PC-9 (cell line): ENCODE measurements around the gene NPC2. TPM values are rescaled to one million over a fixed set of nuclear protein-coding genes. Genes with fewer than 3 reads are reported as not detected.
A peak's percentile ranks its signal among the peaks of the same experiment; 100 is the strongest.

Source experiments
- BruUV-seq: library from RNA; stranded (reverse); fragments of 400-500 nt; replicated peaks from 2 replicates; lab custom pipeline; 2021; lab: Mats Ljungman, UMichigan
- CTCF ChIA-PET: fragments of 300-600 bp; sonication (Branson Sonifier 250); formaldehyde crosslinking; loops from one replicate; lab custom pipeline; 2022; ENCODE audit warnings: antibody characterized with exemption; lab: Charles Lee
- POLR2A ChIA-PET: fragments of 300-600 bp; sonication (Branson Sonifier 250); formaldehyde crosslinking; loops from one replicate; lab custom pipeline; 2022; ENCODE audit warnings: antibody characterized with exemption; ENCODE audit not compliant: unreplicated experiment; lab: Charles Lee
- DNase-seq, 2 experiments: peaks; one replicate each; pipeline versions ENCODE4 v3.0.0 to v3.0.0-alpha.2; 2015 to 2022; ENCODE audit warnings: mixed read lengths in 1 of 2
- H2AFZ ChIP-seq: fragments of 200-600 bp; sonication (generic); 2 replicates; pipeline ENCODE4 v1.8.1; 2017; ENCODE audit warnings: antibody characterized with exemption
- H3F3A ChIP-seq: fragments of 200-600 bp; sonication (generic); 2 replicates; pipeline ENCODE4 v1.8.1; 2017; ENCODE audit warnings: antibody characterized with exemption, mild to moderate bottlenecking, low read depth; ENCODE audit not compliant: insufficient read depth
- H3K27ac ChIP-seq: fragments of 200-600 bp; sonication (generic); 2 replicates; pipeline ENCODE4 v1.6.1; 2016; ENCODE audit warnings: mixed run types
- H3K27me3 ChIP-seq: fragments of 200-600 bp; sonication (generic); 2 replicates; pipeline ENCODE4 v1.6.1; 2016; ENCODE audit warnings: low read depth, mixed run types; ENCODE audit not compliant: insufficient read depth
- H3K36me3 ChIP-seq: fragments of 200-600 bp; sonication (generic); 2 replicates; pipeline ENCODE4 v1.6.1; 2016; ENCODE audit warnings: low read depth, mixed run types
- H3K4me1 ChIP-seq: fragments of 200-600 bp; sonication (generic); replicated peaks from 2 replicates; pipeline ENCODE4 v1.6.1; 2016; ENCODE audit warnings: mixed run types; ENCODE audit not compliant: insufficient read depth
- H3K4me2 ChIP-seq: fragments of 200-600 bp; sonication (generic); 2 replicates; pipeline ENCODE4 v1.6.1; 2017; ENCODE audit warnings: mixed run types
- H3K4me3 ChIP-seq: fragments of 200-600 bp; sonication (generic); 2 replicates; pipeline ENCODE4 v1.6.1; 2016; ENCODE audit warnings: mixed run types
- H3K79me2 ChIP-seq: fragments of 200-600 bp; sonication (generic); 2 replicates; pipeline ENCODE4 v1.6.1; 2017; ENCODE audit warnings: low read depth, mixed run types
- H3K9me2 ChIP-seq: fragments of 200-600 bp; sonication (generic); 2 replicates; pipeline ENCODE4 v1.8.1; 2017; ENCODE audit warnings: mild to moderate bottlenecking; ENCODE audit not compliant: insufficient read depth
- H3K9me3 ChIP-seq: fragments of 200-600 bp; sonication (generic); 2 replicates; pipeline ENCODE4 v1.8.1; 2016; ENCODE audit warnings: low read depth; ENCODE audit not compliant: insufficient read depth
- H4K20me1 ChIP-seq: fragments of 200-600 bp; sonication (generic); 2 replicates; pipeline ENCODE4 v1.8.1; 2017; ENCODE audit not compliant: insufficient read depth
- CTCF ChIP-seq: fragments of 200-600 bp; sonication (generic); conservative IDR thresholded peaks from 2 replicates; pipeline ENCODE4 v1.6.1; 2017; ENCODE audit warnings: mixed run types, antibody characterized with exemption, mild to moderate bottlenecking, moderate library complexity
- EZH2 ChIP-seq: fragments of 200-600 bp; sonication (generic); IDR thresholded peaks from 2 replicates; pipeline ENCODE4 v1.8.0; 2017; ENCODE audit warnings: antibody characterized with exemption, low read depth
- intact Hi-C: fragments of 100-400 bp; cut with micrococcal nuclease; formaldehyde crosslinking; loops from one replicate; pipeline ENCODE4 v1.10.0; 2022; ENCODE audit not compliant: unreplicated experiment
- total RNA-seq: library from RNA; stranded (reverse); gene quantifications from 2 replicates; pipeline ENCODE4 v1.2.3, GENCODE V29; 2021

Gene NPC2
- total RNA-seq, 1 experiment from 2014 or later: 1,010 TPM

GRCh38 chr14:74503938-74504335 is 10.8 kb upstream of the NPC2 start:
- H3K27ac ChIP-seq: no peak overlapping the region
- BruUV-seq: no TSS peak
- intact Hi-C loops: no loop called here
- peaks cover 10% of the 10 kb centered on the region; the same call in 1 of the 2 replicates for H3K36me3 ChIP-seq
- no peak for DNase-seq
- H3K4me1 ChIP-seq: peaks cover 2% of the 10 kb centered on the region
- H3F3A ChIP-seq: peaks cover 21% of the 10 kb centered on the region; the same call in 1 of the 2 replicates
- H3K79me2 ChIP-seq: no peaks in the 10 kb centered on the region
- H2AFZ ChIP-seq: no peak overlapping the region
- ChIA-PET CTCF (no interaction called here), POLR2A (interaction anchor here (0.7 kb wide), 1 partner anchor 222 kb away, joined by 5 read pairs; no protein-coding TSS in a partner anchor)
- H3K9me2 ChIP-seq: no peaks in the 10 kb centered on the region
- H3K9me3 ChIP-seq: no peaks in the 10 kb centered on the region
- no peaks in the 10 kb centered on the region; the same call in 1 of the 2 replicates for H4K20me1 ChIP-seq
- no peak overlapping the region for H3K4me3 ChIP-seq
- TF ChIP-seq EZH2 (no peak), CTCF (no peak)
- H3K27me3 ChIP-seq: no peaks in the 10 kb centered on the region
- H3K4me2 ChIP-seq: no peak overlapping the region

DNA sequence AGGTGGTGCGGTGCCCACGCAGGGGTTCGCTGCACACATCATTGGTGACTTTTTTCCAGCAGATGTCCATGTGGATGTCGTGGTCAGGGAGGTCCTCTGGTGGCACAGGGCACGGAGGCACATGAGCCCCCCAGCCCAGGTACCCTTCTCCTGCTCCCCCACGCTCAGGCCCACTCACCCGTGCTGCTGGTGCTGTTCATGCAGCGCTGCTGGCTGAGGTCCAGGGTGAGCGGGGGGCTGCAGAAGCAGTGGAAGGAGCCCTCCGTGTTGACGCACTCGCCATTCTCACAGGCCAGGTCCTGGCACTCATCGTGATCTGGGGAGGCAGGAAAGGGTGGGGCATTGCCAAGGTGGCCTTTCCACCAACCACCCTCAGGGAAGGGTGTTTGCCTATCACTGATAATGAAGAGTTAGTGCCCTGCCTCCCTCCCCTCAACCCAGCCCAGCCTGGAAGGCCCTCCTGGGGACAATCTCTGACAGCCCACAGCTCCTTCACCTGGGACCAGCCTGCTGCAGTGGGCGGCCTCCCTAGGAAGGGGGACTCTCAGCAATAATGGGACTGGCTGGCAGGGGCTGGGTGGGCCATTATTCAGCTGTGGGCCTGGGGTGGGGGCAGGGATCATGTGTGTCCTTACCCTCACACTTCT is 10.3 kb upstream of the NPC2 start:
- Histone ChIP-seq H3K9me2 (no peaks in the 10 kb centered on the region), H4K20me1 (no peaks in the 10 kb centered on the region; the same call in 1 of the 2 replicates), H3K4me1 (peaks cover 8% of the 10 kb centered on the region), H3K27ac (no peak overlapping the region), H3K36me3 (peaks cover 14% of the 10 kb centered on the region; the same call in 1 of the 2 replicates), H3F3A (peaks cover 26% of the 10 kb centered on the region; the same call in 1 of the 2 replicates), H2AFZ (no peak overlapping the region), H3K27me3 (no peaks in the 10 kb centered on the region), H3K9me3 (no peaks in the 10 kb centered on the region), H3K4me2 (no peak overlapping the region), H3K79me2 (no peaks in the 10 kb centered on the region), H3K4me3 (no peak overlapping the region)
- intact Hi-C loops: no loop called here
- TF ChIP-seq CTCF: no peak
- no peak for TF ChIP-seq EZH2
- POLR2A ChIA-PET: interaction anchor here (0.6 to 0.7 kb wide), 2 partner anchors 9 to 221 kb away, joined by 5 read pairs; no protein-coding TSS in a partner anchor
- no TSS peak for BruUV-seq
- CTCF ChIA-PET: no interaction called here
- DNase-seq: no peak

DNA sequence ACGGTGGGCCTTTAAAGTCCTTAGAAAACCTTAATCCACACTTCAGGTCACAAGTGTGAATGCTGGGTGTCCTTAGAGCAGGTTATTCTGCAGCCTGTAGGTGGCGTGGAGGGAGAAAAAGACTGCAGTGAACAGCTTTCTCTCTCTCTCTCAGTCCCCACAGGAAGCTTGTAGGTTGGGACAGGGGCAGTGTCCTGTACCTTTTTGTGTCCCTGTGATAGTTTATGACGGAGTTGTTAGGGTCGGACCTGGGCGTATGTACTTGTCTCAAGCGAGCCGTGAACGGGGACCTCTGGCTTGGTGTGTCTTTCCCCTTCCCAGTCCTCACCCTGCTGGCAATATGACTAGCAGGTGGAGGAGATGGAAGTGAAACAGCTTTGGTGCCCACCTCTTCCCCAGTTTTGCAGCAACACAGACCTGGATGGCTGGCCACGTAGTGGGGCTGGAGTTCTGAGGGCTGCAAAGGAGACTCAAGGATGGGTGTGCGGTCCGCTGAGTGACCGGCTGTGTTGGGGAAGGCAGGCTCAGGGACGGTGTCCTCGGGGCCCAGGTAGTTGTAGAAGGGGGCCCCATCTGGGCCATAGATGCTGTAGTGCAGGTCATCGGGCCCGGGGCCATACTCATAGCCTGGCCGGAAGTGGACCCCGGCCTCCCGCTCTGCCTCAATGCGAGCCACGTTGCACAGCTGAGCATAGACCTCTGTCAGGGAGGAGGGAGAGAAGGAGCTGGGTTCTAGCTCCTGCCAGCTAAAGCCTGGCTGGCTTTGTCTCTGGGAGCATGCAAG is 9.3 kb upstream of the NPC2 start:
- intact Hi-C loops: no loop called here
- Histone ChIP-seq H3K4me1 (peaks cover 11% of the 10 kb centered on the region), H3K79me2 (no peaks in the 10 kb centered on the region), H4K20me1 (no peaks in the 10 kb centered on the region; the same call in 1 of the 2 replicates), H3K4me2 (no peak overlapping the region), H3K9me2 (no peaks in the 10 kb centered on the region), H3K27ac (no peak overlapping the region), H3K36me3 (peaks cover 14% of the 10 kb centered on the region; the same call in 1 of the 2 replicates), H3F3A (peaks cover 36% of the 10 kb centered on the region), H3K9me3 (no peaks in the 10 kb centered on the region), H3K27me3 (no peaks in the 10 kb centered on the region), H2AFZ (no peak overlapping the region), H3K4me3 (no peak overlapping the region)
- ChIA-PET POLR2A (interaction anchor here (0.5 to 1.2 kb wide), 4 partner anchors 8 to 261 kb away, joined by 3 to 5 read pairs (median 4); partner anchors contain the start of gene YLPM1), CTCF (interaction anchor here (0.7 to 0.9 kb wide), 2 partner anchors 29 to 107 kb away, joined by 3 read pairs; no protein-coding TSS in a partner anchor)
- TF ChIP-seq CTCF: peak; percentile 76
- no peak for TF ChIP-seq EZH2
- DNase-seq: peak in 1 of 2 experiments; percentile 47
- BruUV-seq: no TSS peak
